ENCODE measurements around the gene NCKAP5. TPM values are rescaled to one million over a fixed set of nuclear protein-coding genes. Genes with fewer than 3 reads are reported as not detected.

The NCKAP5 gene
- total and polyA plus RNA-seq, 4 donors: 0.57 to 2.8 (median 2.4) TPM

GRCh38 chr2:133609664-133610063 lies 41.4 kb upstream of the NCKAP5 start:
- Histone ChIP-seq H3K36me3 (ENCODE audit: control insufficient read depth in 4 of 4, insufficient read depth in 3 of 4, low read depth in 1 of 4, low read length in 3 of 4) (no peaks in the 10 kb centered on the region), H3K9me3 (ENCODE audit: control insufficient read depth in 4 of 4, low read length in 3 of 4) (no peaks in the 10 kb centered on the region), H3K4me1 (ENCODE audit: control insufficient read depth in 4 of 4, insufficient read depth in 4 of 4, low read length in 3 of 4) (no peaks in the 10 kb centered on the region), H3K4me3 (ENCODE audit: low read depth in 1 of 3, low read length in 3 of 3) (no peak overlapping the region), H3K9ac (ENCODE audit: low read depth in 1 of 2, low read length in 2 of 2) (no peak overlapping the region), H3K27me3 (ENCODE audit: control insufficient read depth in 4 of 4, insufficient read depth in 4 of 4, low read length in 3 of 4) (no peaks in the 10 kb centered on the region), H3K27ac (ENCODE audit: low read depth in 1 of 2, low read length in 2 of 2) (no peak overlapping the region)
- no peak for DNase-seq (ENCODE audit: low spot score)
- no peak for TF ChIP-seq NR2F2 (IDR thresholded peaks at IDR 0.05)
- no peak for TF ChIP-seq CTCF (IDR thresholded peaks at IDR 0.05; ENCODE audit: low read depth, low read length, missing input control)
- no peak for TF ChIP-seq RAD21 (IDR thresholded peaks at IDR 0.05)
- TF ChIP-seq SP1 (IDR thresholded peaks at IDR 0.05): no peak
- no peak for TF ChIP-seq FOXA1 (IDR thresholded peaks at IDR 0.05)

GRCh38 chr2:133608291-133608690 lies 40.0 kb upstream of the NCKAP5 start:
- TF ChIP-seq CTCF (IDR thresholded peaks at IDR 0.05; ENCODE audit: low read depth, low read length, missing input control) (no peak), ATF3 (IDR thresholded peaks at IDR 0.05) (no peak), SP1 (IDR thresholded peaks at IDR 0.05) (no peak), REST (IDR thresholded peaks at IDR 0.05) (no peak), RAD21 (IDR thresholded peaks at IDR 0.05) (no peak), TAF1 (conservative IDR thresholded peaks at IDR 0.05) (no peak), FOXA2 (IDR thresholded peaks at IDR 0.05) (no peak), JUND (IDR thresholded peaks at IDR 0.05) (no peak), HNF4A (conservative IDR thresholded peaks at IDR 0.05) (no peak), GABPA (IDR thresholded peaks at IDR 0.05 in 1 of 2, conservative IDR thresholded peaks at IDR 0.05 in 1 of 2) (no peak), FOXA1 (IDR thresholded peaks at IDR 0.05) (no peak)
- Histone ChIP-seq H3K4me3 (ENCODE audit: low read depth in 1 of 3, low read length in 3 of 3) (no peak overlapping the region), H3K9me3 (ENCODE audit: control insufficient read depth in 4 of 4, low read length in 3 of 4) (no peaks in the 10 kb centered on the region), H3K36me3 (ENCODE audit: control insufficient read depth in 4 of 4, insufficient read depth in 3 of 4, low read depth in 1 of 4, low read length in 3 of 4) (no peaks in the 10 kb centered on the region), H3K9ac (ENCODE audit: low read depth in 1 of 2, low read length in 2 of 2) (no peak overlapping the region), H3K27me3 (ENCODE audit: control insufficient read depth in 4 of 4, insufficient read depth in 4 of 4, low read length in 3 of 4) (no peaks in the 10 kb centered on the region), H3K4me1 (ENCODE audit: control insufficient read depth in 4 of 4, insufficient read depth in 4 of 4, low read length in 3 of 4) (no peaks in the 10 kb centered on the region), H3K27ac (ENCODE audit: low read depth in 1 of 2, low read length in 2 of 2) (no peak overlapping the region)
- 82% methylated on average over 1 of the region's 1 CpG for WGBS
- DNase-seq (ENCODE audit: low spot score): no peak
